HepG2 (cell line): Measurements from ENCODE around the gene CIAPIN1. TPM values are rescaled to one million over a fixed set of nuclear protein-coding genes. Genes with fewer than 3 reads are reported as not detected.
A peak's percentile ranks its signal among the peaks of the same experiment; 100 is the strongest.

Source experiments
- AGO2 ChIP-seq: fragments of 200-400 bp; formaldehyde crosslinking; optimal IDR thresholded peaks from 2 replicates; pipeline ENCODE3; 2017; ENCODE audit warnings: mild to moderate bottlenecking, low read depth, low read length, moderate library complexity
- BRD4 ChIP-seq: sonication (generic); formaldehyde crosslinking; IDR thresholded peaks from 2 replicates; pipeline ENCODE4 v1.4.0; 2020; ENCODE audit warnings: missing genetic modification reagents
- GABPB1 ChIP-seq: IDR thresholded peaks from 2 replicates; pipeline ENCODE4 v1.6.1; 2016; ENCODE audit warnings: mild to moderate bottlenecking, missing genetic modification reagents, moderate library complexity, missing compliant biosample characterization
- HES4 ChIP-seq: sonication (generic); formaldehyde crosslinking; IDR thresholded peaks from 2 replicates; pipeline ENCODE4 v1.9.0; 2021; ENCODE audit warnings: mild to moderate bottlenecking, missing genetic modification reagents, borderline replicate concordance
- KMT2A ChIP-seq: sonication (generic); formaldehyde crosslinking; IDR thresholded peaks from 2 replicates; pipeline ENCODE4 v1.4.0; 2020; ENCODE audit warnings: missing genetic modification reagents
- MATR3 ChIP-seq: sonication (generic); formaldehyde crosslinking; IDR thresholded peaks from 2 replicates; pipeline ENCODE4 v1.4.0; 2020; ENCODE audit warnings: missing genetic modification reagents
- NRL ChIP-seq: sonication (generic); formaldehyde crosslinking; IDR thresholded peaks from 2 replicates; pipeline ENCODE4 v1.5.0; 2020; ENCODE audit warnings: missing genetic modification reagents, mild to moderate bottlenecking, moderate library complexity, borderline replicate concordance
- POLR2A ChIP-seq, 2 experiments: IDR thresholded peaks; 2 replicates each; pipeline ENCODE4 v1.6.1; 2011; ENCODE audit warnings: low read depth in 2 of 2, low read length in 2 of 2, mild to moderate bottlenecking in 1 of 2, moderate library complexity in 1 of 2; ENCODE audit not compliant: insufficient read depth in 1 of 2
- RBM39 ChIP-seq: fragments of 200-400 bp; formaldehyde crosslinking; IDR thresholded peaks from one replicate; pipeline ENCODE4 v1.6.1; 2018; ENCODE audit warnings: antibody characterized with exemption, mild to moderate bottlenecking, low read depth, low read length; ENCODE audit not compliant: poor library complexity, severe bottlenecking
- RNF2 ChIP-seq: fragments of 450-650 bp; conservative IDR thresholded peaks from 2 replicates; pipeline ENCODE4 v1.6.1; 2016; ENCODE audit warnings: low read depth
- SP4 ChIP-seq: sonication (generic); formaldehyde crosslinking; IDR thresholded peaks from 2 replicates; pipeline ENCODE4 v1.8.1; 2023; ENCODE audit warnings: mild to moderate bottlenecking, missing genetic modification reagents
- TMF1 ChIP-seq: sonication (generic); formaldehyde crosslinking; IDR thresholded peaks from 2 replicates; pipeline ENCODE4 v1.8.1; 2022; ENCODE audit warnings: low read depth, missing genetic modification reagents
- ZFX ChIP-seq: sonication (generic); formaldehyde crosslinking; IDR thresholded peaks from 2 replicates; pipeline ENCODE4 v1.4.0; 2020; ENCODE audit warnings: mild to moderate bottlenecking, low read depth, missing genetic modification reagents, moderate library complexity
- ZNF619 ChIP-seq: sonication (generic); formaldehyde crosslinking; IDR thresholded peaks from 2 replicates; pipeline ENCODE4 v1.4.0; 2020; ENCODE audit warnings: mild to moderate bottlenecking, missing genetic modification reagents
- ZNF766 ChIP-seq: sonication (generic); formaldehyde crosslinking; IDR thresholded peaks from 2 replicates; pipeline ENCODE4 v1.5.0; 2020; ENCODE audit warnings: missing genetic modification reagents, borderline replicate concordance
- ZNF776 ChIP-seq: sonication (generic); formaldehyde crosslinking; IDR thresholded peaks from 2 replicates; pipeline ENCODE4 v1.4.0; 2020; ENCODE audit warnings: mild to moderate bottlenecking, missing genetic modification reagents
- ZNF792 ChIP-seq: IDR thresholded peaks from 2 replicates; pipeline ENCODE4 v1.6.1; 2016
- ZNF850 ChIP-seq: sonication (generic); formaldehyde crosslinking; conservative IDR thresholded peaks from 2 replicates; pipeline ENCODE4 v1.9.0; 2021; ENCODE audit warnings: mild to moderate bottlenecking, missing genetic modification reagents
- ZNF883 ChIP-seq: sonication (generic); formaldehyde crosslinking; IDR thresholded peaks from 2 replicates; pipeline ENCODE4 v1.5.1; 2020; ENCODE audit warnings: mild to moderate bottlenecking, missing genetic modification reagents; ENCODE audit errors: not compliant biosample characterization
- polyA plus RNA-seq, 8 experiments: library from polyadenylated mRNA; depleted of rRNA in 3 of 8; stranded (reverse) in 7 of 8; unstranded in 1 of 8; fragments of >200 nt; fragmentation: Illumina TruSeq in 4 of 8; extraction: Trizol in 4 of 8; gene quantifications; 2 replicates each; pipeline versions ENCODE4 v1.2.1 to v1.2.3, GENCODE V29; 2011 to 2016; ENCODE audit warnings: low read depth in 4 of 8, missing spikeins in 1 of 8, mixed read lengths in 1 of 8; ENCODE audit not compliant: insufficient read depth in 1 of 8
- total RNA-seq, 5 experiments: library from RNA; depleted of rRNA; stranded (reverse); fragments of >200 nt; fragmentation: Illumina TruSeq; extraction: Trizol; gene quantifications; 2 replicates each; pipeline ENCODE4 v1.2.3, GENCODE V29; 2016; ENCODE audit warnings: low read depth in 1 of 5
- TF ChIP-seq, protein P1 (sequence below): sonication (generic); formaldehyde crosslinking; IDR thresholded peaks from 2 replicates; pipeline ENCODE4 v1.5.1; 2020; ENCODE audit warnings: mild to moderate bottlenecking, missing genetic modification reagents, borderline replicate concordance
- TF ChIP-seq, protein P2 (sequence below): sonication (generic); formaldehyde crosslinking; IDR thresholded peaks from 2 replicates; pipeline ENCODE4 v1.9.0; 2022; ENCODE audit warnings: missing genetic modification reagents, mild to moderate bottlenecking, borderline replicate concordance
- TF ChIP-seq, protein P3 (sequence below): sonication (generic); formaldehyde crosslinking; IDR thresholded peaks from 2 replicates; pipeline ENCODE4 v1.8.0; 2023; ENCODE audit warnings: mild to moderate bottlenecking, missing genetic modification reagents
- TF ChIP-seq, protein P4 (sequence below): sonication (generic); formaldehyde crosslinking; IDR thresholded peaks from 2 replicates; pipeline ENCODE4 v1.5.0; 2020; ENCODE audit warnings: mild to moderate bottlenecking, missing genetic modification reagents, moderate library complexity
- TF ChIP-seq, protein P5 (sequence below): sonication (generic); formaldehyde crosslinking; IDR thresholded peaks from 2 replicates; pipeline ENCODE4 v1.4.0; 2020; ENCODE audit warnings: missing genetic modification reagents

The CIAPIN1 gene
- total and polyA plus RNA-seq, 2 of the 13 experiments (the other 11 are each of a cell fraction or from before 2014, with no cell fraction given): 69.3 to 89.7 TPM

DNA sequence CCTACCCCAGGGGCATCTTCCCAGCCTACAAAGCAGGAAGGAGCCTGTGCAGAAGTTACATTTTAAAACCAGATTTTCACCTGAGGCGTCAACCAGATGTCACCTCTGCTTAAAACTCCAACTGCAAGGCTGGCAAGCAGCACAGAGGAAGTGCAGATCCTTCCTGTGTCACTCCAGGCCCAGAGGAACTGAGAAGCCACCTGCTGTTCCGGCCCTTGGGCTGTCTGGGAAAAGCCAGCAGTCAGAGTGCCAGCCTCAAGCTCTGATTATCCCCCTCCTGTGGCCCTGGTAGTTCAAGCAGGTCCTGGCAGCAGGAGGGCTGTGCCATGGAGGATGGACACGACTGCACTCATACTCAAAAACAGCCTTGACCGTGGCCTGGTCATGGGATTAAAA, 25.5 kb upstream of the CIAPIN1 start (continued):
- TF ChIP-seq, protein P1, sequence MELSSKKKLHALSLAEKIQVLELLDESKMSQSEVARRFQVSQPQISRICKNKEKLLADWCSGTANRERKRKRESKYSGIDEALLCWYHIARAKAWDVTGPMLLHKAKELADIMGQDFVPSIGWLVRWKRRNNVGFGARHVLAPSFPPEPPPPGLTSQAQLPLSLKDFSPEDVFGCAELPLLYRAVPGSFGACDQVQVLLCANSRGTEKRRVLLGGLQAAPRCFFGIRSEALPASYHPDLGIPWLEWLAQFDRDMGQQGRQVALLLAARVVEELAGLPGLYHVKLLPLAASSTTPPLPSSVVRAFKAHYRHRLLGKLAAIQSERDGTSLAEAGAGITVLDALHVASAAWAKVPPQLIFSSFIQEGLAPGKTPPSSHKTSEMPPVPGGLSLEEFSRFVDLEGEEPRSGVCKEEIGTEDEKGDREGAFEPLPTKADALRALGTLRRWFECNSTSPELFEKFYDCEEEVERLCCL (CRISPR knock-in tag): 0 out of 2 replicates have a peak, but pooled peaks have one; percentile 73
- TF ChIP-seq POLR2A (IDR thresholded peaks at IDR 0.05; ENCODE audit: insufficient read depth in 1 of 2, low read depth in 2 of 2, low read length in 2 of 2): 0 out of 4 replicates have a peak, but pooled peaks of 1 of the 2 experiments have one; percentile 20
- TF ChIP-seq, protein P2, sequence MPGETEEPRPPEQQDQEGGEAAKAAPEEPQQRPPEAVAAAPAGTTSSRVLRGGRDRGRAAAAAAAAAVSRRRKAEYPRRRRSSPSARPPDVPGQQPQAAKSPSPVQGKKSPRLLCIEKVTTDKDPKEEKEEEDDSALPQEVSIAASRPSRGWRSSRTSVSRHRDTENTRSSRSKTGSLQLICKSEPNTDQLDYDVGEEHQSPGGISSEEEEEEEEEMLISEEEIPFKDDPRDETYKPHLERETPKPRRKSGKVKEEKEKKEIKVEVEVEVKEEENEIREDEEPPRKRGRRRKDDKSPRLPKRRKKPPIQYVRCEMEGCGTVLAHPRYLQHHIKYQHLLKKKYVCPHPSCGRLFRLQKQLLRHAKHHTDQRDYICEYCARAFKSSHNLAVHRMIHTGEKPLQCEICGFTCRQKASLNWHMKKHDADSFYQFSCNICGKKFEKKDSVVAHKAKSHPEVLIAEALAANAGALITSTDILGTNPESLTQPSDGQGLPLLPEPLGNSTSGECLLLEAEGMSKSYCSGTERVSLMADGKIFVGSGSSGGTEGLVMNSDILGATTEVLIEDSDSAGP: peak; percentile 26; the same call in 1 of the 2 replicates
- no peak for TF ChIP-seq ZNF792 (CRISPR knock-in tag)
- no peak for TF ChIP-seq BRD4 (CRISPR knock-in tag)
- TF ChIP-seq ZFX (CRISPR knock-in tag): 0 out of 2 replicates have a peak, but pooled peaks have one; percentile 13
- TF ChIP-seq ZNF850 (CRISPR knock-in tag): 0 out of 2 replicates have a peak, but pooled peaks have one; percentile 34
- no peak for TF ChIP-seq RNF2
- TF ChIP-seq, protein P3, sequence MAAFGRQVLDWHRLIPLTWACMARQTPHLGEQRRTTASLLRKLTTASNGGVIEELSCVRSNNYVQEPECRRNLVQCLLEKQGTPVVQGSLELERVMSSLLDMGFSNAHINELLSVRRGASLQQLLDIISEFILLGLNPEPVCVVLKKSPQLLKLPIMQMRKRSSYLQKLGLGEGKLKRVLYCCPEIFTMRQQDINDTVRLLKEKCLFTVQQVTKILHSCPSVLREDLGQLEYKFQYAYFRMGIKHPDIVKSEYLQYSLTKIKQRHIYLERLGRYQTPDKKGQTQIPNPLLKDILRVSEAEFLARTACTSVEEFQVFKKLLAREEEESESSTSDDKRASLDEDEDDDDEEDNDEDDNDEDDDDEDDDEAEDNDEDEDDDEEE (CRISPR knock-in tag): 0 out of 2 replicates have a peak, but pooled peaks have one; percentile 37
- 0 out of 2 replicates have a peak, but pooled peaks have one; percentile 54 for TF ChIP-seq ZNF766 (CRISPR knock-in tag)
- peak; percentile 56; the same call in 1 of the 2 replicates for TF ChIP-seq HES4
- TF ChIP-seq KMT2A: 0 out of 2 replicates have a peak, but pooled peaks have one; percentile 5
- TF ChIP-seq, protein P4, sequence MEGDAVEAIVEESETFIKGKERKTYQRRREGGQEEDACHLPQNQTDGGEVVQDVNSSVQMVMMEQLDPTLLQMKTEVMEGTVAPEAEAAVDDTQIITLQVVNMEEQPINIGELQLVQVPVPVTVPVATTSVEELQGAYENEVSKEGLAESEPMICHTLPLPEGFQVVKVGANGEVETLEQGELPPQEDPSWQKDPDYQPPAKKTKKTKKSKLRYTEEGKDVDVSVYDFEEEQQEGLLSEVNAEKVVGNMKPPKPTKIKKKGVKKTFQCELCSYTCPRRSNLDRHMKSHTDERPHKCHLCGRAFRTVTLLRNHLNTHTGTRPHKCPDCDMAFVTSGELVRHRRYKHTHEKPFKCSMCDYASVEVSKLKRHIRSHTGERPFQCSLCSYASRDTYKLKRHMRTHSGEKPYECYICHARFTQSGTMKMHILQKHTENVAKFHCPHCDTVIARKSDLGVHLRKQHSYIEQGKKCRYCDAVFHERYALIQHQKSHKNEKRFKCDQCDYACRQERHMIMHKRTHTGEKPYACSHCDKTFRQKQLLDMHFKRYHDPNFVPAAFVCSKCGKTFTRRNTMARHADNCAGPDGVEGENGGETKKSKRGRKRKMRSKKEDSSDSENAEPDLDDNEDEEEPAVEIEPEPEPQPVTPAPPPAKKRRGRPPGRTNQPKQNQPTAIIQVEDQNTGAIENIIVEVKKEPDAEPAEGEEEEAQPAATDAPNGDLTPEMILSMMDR: peak; percentile 6; the same call in 1 of the 2 replicates
- TF ChIP-seq, protein P5, sequence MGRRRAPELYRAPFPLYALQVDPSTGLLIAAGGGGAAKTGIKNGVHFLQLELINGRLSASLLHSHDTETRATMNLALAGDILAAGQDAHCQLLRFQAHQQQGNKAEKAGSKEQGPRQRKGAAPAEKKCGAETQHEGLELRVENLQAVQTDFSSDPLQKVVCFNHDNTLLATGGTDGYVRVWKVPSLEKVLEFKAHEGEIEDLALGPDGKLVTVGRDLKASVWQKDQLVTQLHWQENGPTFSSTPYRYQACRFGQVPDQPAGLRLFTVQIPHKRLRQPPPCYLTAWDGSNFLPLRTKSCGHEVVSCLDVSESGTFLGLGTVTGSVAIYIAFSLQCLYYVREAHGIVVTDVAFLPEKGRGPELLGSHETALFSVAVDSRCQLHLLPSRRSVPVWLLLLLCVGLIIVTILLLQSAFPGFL (CRISPR knock-in tag): 0 out of 2 replicates have a peak, but pooled peaks have one; percentile 37
- TF ChIP-seq NRL (CRISPR knock-in tag): peak; percentile 54
- TF ChIP-seq ZNF883 (CRISPR knock-in tag): peak; percentile 8
- peak; percentile 1 for TF ChIP-seq RBM39
- no peak for TF ChIP-seq MATR3
- 0 out of 2 replicates have a peak, but pooled peaks have one; percentile 30 for TF ChIP-seq ZNF776 (CRISPR knock-in tag)
- peak; percentile 17; the same call in 1 of the 2 replicates for TF ChIP-seq GABPB1 (CRISPR knock-in tag)
- 0 out of 2 replicates have a peak, but pooled peaks have one; percentile 29 for TF ChIP-seq SP4
- 0 out of 2 replicates have a peak, but pooled peaks have one; percentile 29 for TF ChIP-seq ZNF619
- TF ChIP-seq AGO2: no peak
- 0 out of 2 replicates have a peak, but pooled peaks have one; percentile 23 for TF ChIP-seq TMF1 (CRISPR knock-in tag)
